Ishikawa (cell line): ENCODE results near the gene SPON1.

ENCODE experiments used
- CEBPB ChIP-seq: IDR thresholded peaks from 2 replicates; pipeline ENCODE4 v1.6.1; 2012
- CREB1 ChIP-seq: IDR thresholded peaks from 2 replicates; pipeline ENCODE4 v1.6.1; 2012; ENCODE audit warnings: low read depth
- EGR1 ChIP-seq: IDR thresholded peaks from 2 replicates; pipeline ENCODE4 v1.6.1; 2012
- EP300 ChIP-seq: IDR thresholded peaks from 2 replicates; pipeline ENCODE4 v1.6.1; 2012; ENCODE audit warnings: borderline replicate concordance
- FOXM1 ChIP-seq: IDR thresholded peaks from 2 replicates; pipeline ENCODE4 v1.6.1; 2012; ENCODE audit warnings: low read depth, borderline replicate concordance
- NFIC ChIP-seq: IDR thresholded peaks from 2 replicates; pipeline ENCODE4 v1.6.1; 2012
- RAD21 ChIP-seq: IDR thresholded peaks from 2 replicates; pipeline ENCODE4 v1.6.1; 2012; ENCODE audit warnings: low read depth
- TAF1 ChIP-seq: IDR thresholded peaks from 2 replicates; pipeline ENCODE4 v1.6.1; 2012; ENCODE audit warnings: low read depth, mild to moderate bottlenecking
- TCF12 ChIP-seq: IDR thresholded peaks from 2 replicates; pipeline ENCODE4 v1.6.1; 2012; ENCODE audit warnings: low read depth
- TEAD4 ChIP-seq: IDR thresholded peaks from 2 replicates; pipeline ENCODE4 v1.6.1; 2012
- YY1 ChIP-seq: IDR thresholded peaks from 2 replicates; pipeline ENCODE4 v1.6.1; 2012; ENCODE audit warnings: low read depth
- ZBTB7A ChIP-seq: IDR thresholded peaks from 2 replicates; pipeline ENCODE4 v1.6.1; 2012; ENCODE audit warnings: low read depth
- TF ChIP-seq, protein P1 (sequence below): IDR thresholded peaks from 2 replicates; pipeline ENCODE4 v1.6.1; 2012
- TF ChIP-seq, protein P2 (sequence below): IDR thresholded peaks from 2 replicates; pipeline ENCODE4 v1.6.1; 2012
- TF ChIP-seq, protein P3 (sequence below): IDR thresholded peaks from 2 replicates; pipeline ENCODE4 v1.6.1; 2012; ENCODE audit warnings: low read depth, mild to moderate bottlenecking

Gene SPON1

DNA sequence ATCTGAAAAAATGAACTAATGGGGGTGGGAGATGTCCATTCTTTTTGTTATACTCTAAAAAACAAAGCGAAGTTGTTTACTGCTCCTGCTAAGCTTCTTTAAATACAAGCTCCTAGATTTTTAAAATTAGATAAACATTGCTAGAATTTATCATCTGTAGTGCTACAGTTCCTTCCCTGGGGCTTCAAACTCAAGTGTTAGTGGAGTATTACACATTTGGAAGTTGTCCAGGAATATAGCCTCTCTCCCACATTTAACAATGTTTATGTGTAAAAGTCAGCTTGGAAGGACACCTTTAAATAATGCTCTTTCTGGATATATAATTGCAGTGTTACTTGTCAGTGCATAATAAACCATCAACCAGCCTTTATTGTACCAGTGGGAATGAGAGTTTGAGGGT is 155.5 kb downstream of the SPON1 start:
- TF ChIP-seq TCF12: no peak

DNA sequence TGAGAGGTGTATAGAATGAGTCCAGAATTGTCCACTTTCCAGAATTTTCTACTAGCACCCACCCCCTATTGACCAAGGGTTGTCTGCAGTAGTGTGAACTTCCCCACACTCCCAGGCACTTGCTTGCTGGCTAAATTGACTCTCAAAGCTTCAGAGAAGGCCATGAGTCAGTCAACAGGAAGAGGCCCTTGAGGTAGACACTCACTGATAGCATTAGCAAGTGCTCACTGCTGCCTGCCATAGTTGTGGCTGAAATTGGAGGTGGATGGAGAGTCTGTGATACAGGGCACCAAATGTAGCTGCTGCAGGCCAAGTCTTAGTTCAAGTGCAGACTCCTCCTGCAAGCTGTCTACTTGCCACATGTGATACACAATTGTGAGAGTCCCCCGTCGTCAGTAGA is 156.8 kb downstream of the SPON1 start:
- TF ChIP-seq, protein P1, sequence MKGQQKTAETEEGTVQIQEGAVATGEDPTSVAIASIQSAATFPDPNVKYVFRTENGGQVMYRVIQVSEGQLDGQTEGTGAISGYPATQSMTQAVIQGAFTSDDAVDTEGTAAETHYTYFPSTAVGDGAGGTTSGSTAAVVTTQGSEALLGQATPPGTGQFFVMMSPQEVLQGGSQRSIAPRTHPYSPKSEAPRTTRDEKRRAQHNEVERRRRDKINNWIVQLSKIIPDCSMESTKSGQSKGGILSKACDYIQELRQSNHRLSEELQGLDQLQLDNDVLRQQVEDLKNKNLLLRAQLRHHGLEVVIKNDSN: no peak
- TF ChIP-seq YY1 (no peak), EGR1 (no peak), CEBPB (no peak), TCF12 (no peak), EP300 (no peak), FOXM1 (no peak)
- TF ChIP-seq, protein P2, sequence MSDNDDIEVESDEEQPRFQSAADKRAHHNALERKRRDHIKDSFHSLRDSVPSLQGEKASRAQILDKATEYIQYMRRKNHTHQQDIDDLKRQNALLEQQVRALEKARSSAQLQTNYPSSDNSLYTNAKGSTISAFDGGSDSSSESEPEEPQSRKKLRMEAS: no peak

DNA sequence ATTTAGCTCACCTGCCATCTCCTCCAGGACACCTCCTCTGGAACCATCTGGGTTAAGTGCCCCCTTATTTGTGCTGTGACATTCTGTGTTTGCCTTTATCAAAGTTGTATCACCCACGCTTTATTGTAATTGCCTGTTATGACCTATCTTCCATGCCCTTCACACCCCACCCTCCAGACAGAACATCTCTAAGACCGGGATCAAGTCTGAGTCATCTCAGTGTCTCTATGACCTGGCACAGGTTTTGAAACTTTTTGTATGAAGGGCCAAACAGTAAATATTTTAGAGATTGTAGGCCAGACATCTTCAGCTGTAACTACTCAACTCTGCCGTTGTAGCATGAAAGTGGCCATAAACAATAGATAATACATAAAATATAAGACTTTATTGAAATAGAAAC is 161.8 kb downstream of the SPON1 start:
- TF ChIP-seq CREB1 (no peak), FOXM1 (no peak), RAD21 (no peak), CEBPB (no peak), TAF1 (no peak), NFIC (no peak)
- TF ChIP-seq, protein P3, sequence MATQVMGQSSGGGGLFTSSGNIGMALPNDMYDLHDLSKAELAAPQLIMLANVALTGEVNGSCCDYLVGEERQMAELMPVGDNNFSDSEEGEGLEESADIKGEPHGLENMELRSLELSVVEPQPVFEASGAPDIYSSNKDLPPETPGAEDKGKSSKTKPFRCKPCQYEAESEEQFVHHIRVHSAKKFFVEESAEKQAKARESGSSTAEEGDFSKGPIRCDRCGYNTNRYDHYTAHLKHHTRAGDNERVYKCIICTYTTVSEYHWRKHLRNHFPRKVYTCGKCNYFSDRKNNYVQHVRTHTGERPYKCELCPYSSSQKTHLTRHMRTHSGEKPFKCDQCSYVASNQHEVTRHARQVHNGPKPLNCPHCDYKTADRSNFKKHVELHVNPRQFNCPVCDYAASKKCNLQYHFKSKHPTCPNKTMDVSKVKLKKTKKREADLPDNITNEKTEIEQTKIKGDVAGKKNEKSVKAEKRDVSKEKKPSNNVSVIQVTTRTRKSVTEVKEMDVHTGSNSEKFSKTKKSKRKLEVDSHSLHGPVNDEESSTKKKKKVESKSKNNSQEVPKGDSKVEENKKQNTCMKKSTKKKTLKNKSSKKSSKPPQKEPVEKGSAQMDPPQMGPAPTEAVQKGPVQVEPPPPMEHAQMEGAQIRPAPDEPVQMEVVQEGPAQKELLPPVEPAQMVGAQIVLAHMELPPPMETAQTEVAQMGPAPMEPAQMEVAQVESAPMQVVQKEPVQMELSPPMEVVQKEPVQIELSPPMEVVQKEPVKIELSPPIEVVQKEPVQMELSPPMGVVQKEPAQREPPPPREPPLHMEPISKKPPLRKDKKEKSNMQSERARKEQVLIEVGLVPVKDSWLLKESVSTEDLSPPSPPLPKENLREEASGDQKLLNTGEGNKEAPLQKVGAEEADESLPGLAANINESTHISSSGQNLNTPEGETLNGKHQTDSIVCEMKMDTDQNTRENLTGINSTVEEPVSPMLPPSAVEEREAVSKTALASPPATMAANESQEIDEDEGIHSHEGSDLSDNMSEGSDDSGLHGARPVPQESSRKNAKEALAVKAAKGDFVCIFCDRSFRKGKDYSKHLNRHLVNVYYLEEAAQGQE: no peak
- TF ChIP-seq, protein P2: no peak

DNA sequence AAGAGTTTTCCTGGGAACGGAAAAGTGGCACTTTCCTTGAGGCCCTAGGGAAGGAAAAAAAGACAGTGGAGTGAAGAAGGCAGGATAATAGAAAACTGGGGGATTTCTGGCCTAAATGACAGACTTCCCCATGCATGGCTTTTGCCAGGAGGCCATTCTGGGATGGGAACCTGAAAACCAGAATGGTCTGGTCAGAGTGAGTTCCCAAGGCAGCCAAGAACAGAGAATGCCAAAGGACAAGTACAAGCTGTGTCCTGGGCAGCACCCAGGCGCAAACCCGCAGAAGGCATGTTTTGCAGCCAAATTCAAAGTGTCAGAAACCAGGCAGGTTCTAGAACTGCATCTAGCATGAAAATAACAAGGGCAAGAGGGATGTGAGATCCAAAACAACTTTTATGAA is 162.4 kb downstream of the SPON1 start:
- TF ChIP-seq ZBTB7A (no peak), EGR1 (no peak), RAD21 (no peak), NFIC (no peak), TAF1 (no peak), CEBPB (no peak), YY1 (no peak), CREB1 (no peak), FOXM1 (no peak), TCF12 (no peak), EP300 (no peak), TEAD4 (no peak)
- TF ChIP-seq, protein P3: no peak
- TF ChIP-seq, protein P2: no peak
- TF ChIP-seq, protein P1: no peak

DNA sequence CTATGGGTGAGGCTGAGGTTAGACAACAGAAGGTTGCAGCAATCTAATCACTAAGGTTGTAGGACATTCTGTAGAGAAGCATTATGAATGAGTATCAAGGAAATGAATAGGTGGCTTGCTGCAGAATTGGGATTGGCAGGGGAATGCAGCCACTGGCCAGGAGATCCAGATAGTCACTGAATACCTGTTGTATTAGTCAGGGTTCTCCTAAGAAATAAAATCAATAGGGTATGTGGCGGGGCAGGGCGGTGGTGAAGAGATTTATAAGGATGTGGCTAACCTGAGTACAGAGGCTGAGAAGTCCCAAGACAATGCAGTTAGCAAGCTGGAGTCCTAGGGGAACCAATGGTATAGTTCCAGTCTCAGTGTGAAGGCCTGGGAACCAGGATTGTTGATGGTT is 163.0 kb downstream of the SPON1 start:
- TF ChIP-seq NFIC: no peak
- TF ChIP-seq TAF1: no peak
- no peak for TF ChIP-seq EGR1

DNA sequence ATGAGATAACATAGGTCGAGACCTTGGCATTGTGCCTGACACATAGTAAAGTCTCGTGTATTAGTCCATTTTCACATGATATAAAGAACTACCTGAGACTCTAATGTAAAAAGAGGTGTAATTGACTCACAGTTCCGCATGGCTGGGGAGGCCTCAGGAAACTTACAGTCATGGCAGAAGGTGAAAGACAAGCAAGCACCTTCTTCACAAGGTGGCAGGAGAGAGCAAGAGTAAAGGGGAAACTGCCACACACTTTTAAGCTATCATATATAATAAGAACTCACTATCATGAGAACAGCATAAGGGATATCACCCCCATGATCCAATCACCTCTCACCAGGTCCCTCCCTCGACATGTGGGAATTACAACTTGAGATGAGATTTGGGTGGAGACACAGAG is 165.2 kb downstream of the SPON1 start:
- no peak for TF ChIP-seq NFIC
- TF ChIP-seq, protein P3: no peak
- TF ChIP-seq RAD21: no peak
- TF ChIP-seq TCF12: no peak
- no peak for TF ChIP-seq YY1
- TF ChIP-seq TAF1: no peak
- TF ChIP-seq FOXM1: no peak
- no peak for TF ChIP-seq CREB1
- no peak for TF ChIP-seq CEBPB
- no peak for TF ChIP-seq TEAD4
- no peak for TF ChIP-seq ZBTB7A
- TF ChIP-seq EP300: no peak
